A549 (cell line): Measurements from ENCODE around the gene AFAP1. TPM values are rescaled to one million over a fixed set of nuclear protein-coding genes. Genes with fewer than 3 reads are reported as not detected.

Source experiments
- ATAC-seq, 2 experiments: fragments of 200-7000 bp in 1 of 2; fragments of >200 bp in 1 of 2; cut with Nextera tagmentation in 1 of 2; cut with Tn5 transposase in 1 of 2; 3 replicates each; pipeline versions ENCODE4 v1.8.0 to v1.9.1; 2018 to 2020; ENCODE audit warnings: mild to moderate bottlenecking in 1 of 2, moderate library complexity in 1 of 2
- CTCF ChIA-PET: fragments of 300-600 bp; sonication (Branson Sonifier 250); formaldehyde crosslinking; extraction: SDS; loops from one replicate; lab custom pipeline; 2021; ENCODE audit warnings: antibody characterized with exemption, inconsistent platforms; lab: Yijun Ruan, JAX
- POLR2A ChIA-PET: fragments of 350-600 bp; formaldehyde crosslinking; extraction: SDS; loops from one replicate; lab custom pipeline; 2021; ENCODE audit warnings: antibody characterized with exemption, inconsistent platforms; lab: Yijun Ruan, JAX
- DNase-seq, 2 experiments: peaks; one replicate each; pipeline versions ENCODE4 v3.0.0 to v3.0.0-alpha.2; 2011 to 2016; ENCODE audit warnings: low read depth in 1 of 2, low spot score in 1 of 2
- FAIRE-seq: peaks from 2 replicates; lab custom pipeline; 2011; peaks lifted over from hg19 to GRCh38; lab: Jason Lieb, UNC
- H3K27ac ChIP-seq, 2 experiments: fragments of >200 bp; sonication (Bioruptor Twin); formaldehyde crosslinking; 3 replicates each; pipeline ENCODE4 v1.5.1; 2016 to 2017
- H3K4me1 ChIP-seq: fragments of >200 bp; sonication (Bioruptor Twin); formaldehyde crosslinking; 3 replicates; pipeline ENCODE4 v1.6.1; 2016
- H3K4me2 ChIP-seq: fragments of >200 bp; sonication (Bioruptor Twin); formaldehyde crosslinking; 3 replicates; pipeline ENCODE4 v1.6.1; 2016
- H3K4me3 ChIP-seq: fragments of >200 bp; sonication (Bioruptor Twin); formaldehyde crosslinking; 3 replicates; pipeline ENCODE4 v1.5.1; 2016
- H3K9me3 ChIP-seq: fragments of >200 bp; sonication (Bioruptor Twin); formaldehyde crosslinking; 3 replicates; pipeline ENCODE4 v1.6.1; 2016
- ATOH8 ChIP-seq: fragments of 250-450 bp; sonication (Bioruptor Pico); IDR thresholded peaks from 2 replicates; pipeline ENCODE4 v1.5.0; 2020; ENCODE audit warnings: low read depth, mild to moderate bottlenecking, moderate library complexity
- ELK1 ChIP-seq: fragments of 150-350 bp; IDR thresholded peaks from 2 replicates; pipeline ENCODE4 v1.6.1; 2014; ENCODE audit warnings: low read depth, mild to moderate bottlenecking, low read length
- ESRRA ChIP-seq: fragments of 150-350 bp; IDR thresholded peaks from 2 replicates; pipeline ENCODE4 v1.6.1; 2014; ENCODE audit warnings: mild to moderate bottlenecking, low read length, borderline replicate concordance
- FOSL2 ChIP-seq, 2 experiments: fragments of 450-650 bp in 1 of 2; fragments of >200 bp in 1 of 2; sonication (Bioruptor Twin) in 1 of 2; formaldehyde crosslinking; IDR thresholded peaks; 2 replicates each; pipeline versions ENCODE4 v1.5.0 to v1.6.1; 2016 to 2020; ENCODE audit warnings: mild to moderate bottlenecking in 1 of 2, moderate library complexity in 1 of 2
- FOXS1 ChIP-seq: fragments of 250-450 bp; sonication (Bioruptor Pico); IDR thresholded peaks from 2 replicates; pipeline ENCODE4 v1.5.0; 2020; ENCODE audit warnings: mild to moderate bottlenecking, moderate library complexity
- GATA3 ChIP-seq: IDR thresholded peaks from 2 replicates; pipeline ENCODE4 v1.6.1; 2012; ENCODE audit warnings: borderline replicate concordance
- HES2 ChIP-seq: fragments of >200 bp; sonication (Bioruptor Twin); formaldehyde crosslinking; IDR thresholded peaks from 2 replicates; pipeline ENCODE4 v1.6.1; 2016
- HMGXB4 ChIP-seq: fragments of 250-450 bp; sonication (Bioruptor Pico); IDR thresholded peaks from 2 replicates; pipeline ENCODE4 v1.5.0; 2021; ENCODE audit warnings: mild to moderate bottlenecking, moderate library complexity, borderline replicate concordance
- HOXA7 ChIP-seq: fragments of 250-450 bp; sonication (Bioruptor Pico); IDR thresholded peaks from 2 replicates; pipeline ENCODE4 v1.5.0; 2020; ENCODE audit warnings: mild to moderate bottlenecking, moderate library complexity
- JUNB ChIP-seq: fragments of >200 bp; sonication (Bioruptor Twin); formaldehyde crosslinking; IDR thresholded peaks from 2 replicates; pipeline ENCODE4 v1.6.1; 2016
- KDM1A ChIP-seq: fragments of 200-600 bp; sonication (generic); IDR thresholded peaks from 2 replicates; pipeline ENCODE4 v1.6.1; 2016; ENCODE audit warnings: low read depth, mild to moderate bottlenecking
- MAX ChIP-seq: IDR thresholded peaks from 2 replicates; pipeline ENCODE4 v1.6.1; 2012
- NFE2L2 ChIP-seq: fragments of 150-350 bp; conservative IDR thresholded peaks from 2 replicates; pipeline ENCODE4 v1.6.1; 2014; ENCODE audit warnings: low read length
- NPAS2 ChIP-seq: fragments of 250-450 bp; sonication (Bioruptor Pico); IDR thresholded peaks from 2 replicates; pipeline ENCODE4 v1.8.0; 2022; ENCODE audit warnings: mild to moderate bottlenecking, moderate library complexity, borderline replicate concordance
- PHF8 ChIP-seq: fragments of 200-600 bp; sonication (generic); IDR thresholded peaks from 2 replicates; pipeline ENCODE4 v1.6.1; 2016; ENCODE audit warnings: low read depth, mild to moderate bottlenecking, antibody characterized with exemption, moderate library complexity, borderline replicate concordance
- RNF2 ChIP-seq: fragments of 200-600 bp; sonication (generic); IDR thresholded peaks from 2 replicates; pipeline ENCODE4 v1.6.1; 2016; ENCODE audit warnings: low read depth, mild to moderate bottlenecking, antibody characterized with exemption, moderate library complexity, borderline replicate concordance
- SREBF2 ChIP-seq: fragments of 450-650 bp; IDR thresholded peaks from 2 replicates; pipeline ENCODE4 v1.6.1; 2014; ENCODE audit warnings: mild to moderate bottlenecking, moderate library complexity
- TFCP2L1 ChIP-seq: fragments of 250-450 bp; sonication (Bioruptor Pico); IDR thresholded peaks from 2 replicates; pipeline ENCODE4 v1.5.0; 2021; ENCODE audit warnings: mild to moderate bottlenecking
- TP53 ChIP-seq: fragments of 250-450 bp; sonication (Bioruptor Pico); IDR thresholded peaks from 2 replicates; pipeline ENCODE4 v1.5.0; 2021; ENCODE audit warnings: mild to moderate bottlenecking, moderate library complexity
- USF2 ChIP-seq: fragments of 450-650 bp; IDR thresholded peaks from 2 replicates; pipeline ENCODE4 v1.6.1; 2014; ENCODE audit warnings: antibody characterized with exemption
- WGBS: methylation state at CpG from one replicate; pipeline ENCODE4 v1.1.6; 2017; ENCODE audit errors: missing lambda C conversion rate; 5-methylcytosine and 5-hydroxymethylcytosine counted together
- polyA plus RNA-seq, 4 experiments: library from polyadenylated mRNA; depleted of rRNA in 3 of 4; stranded (reverse); fragments of >200 nt; fragmentation: RNase III in 1 of 4; extraction: RNeasy Plus Mini Kit Qiagen cat#74134 plus additional on column Dnase treatment in 1 of 4; gene quantifications; 2 replicates in 3 of 4; 3 replicates in 1 of 4; pipeline ENCODE4 v1.2.3, GENCODE V29; 2011 to 2017

The AFAP1 gene
- polyA plus RNA-seq, 2 of the 4 experiments (the other 2 are of a cell fraction) = 25.4 to 29.6 TPM

- Histone ChIP-seq H3K4me1 (no peaks in the 10 kb centered on the region), H3K4me3 (no peak overlapping the region), H3K9me3 (no peaks in the 10 kb centered on the region), H3K4me2 (no peak overlapping the region), H3K27ac (no peak overlapping the region)
- WGBS = 90% methylated on average over 10 of the region's 10 CpGs
- FAIRE-seq = no peak
- ChIA-PET POLR2A (no interaction called here), CTCF (interaction anchor here (1.0 to 1.2 kb wide), 2 partner anchors 16 to 201 kb away, joined by 3 to 4 read pairs; no protein-coding TSS in a partner anchor)
- TF ChIP-seq JUNB (no peak), ELK1 (no peak), ATOH8 (CRISPR knock-in tag) (no peak), HMGXB4 (no peak), PHF8 (no peak), ESRRA (no peak), HOXA7 (no peak), TFCP2L1 (no peak), SREBF2 (no peak), USF2 (no peak), NFE2L2 (no peak)
- no peak for DNase-seq
- no peak for ATAC-seq
These were observed 153.1 kb downstream of the AFAP1 start for GRCh38 chr4:7786517-7786916.

- DNase-seq = no peak
- 92% methylated on average over 10 of the region's 10 CpGs for WGBS
- Histone ChIP-seq H3K4me3 (no peak overlapping the region), H3K4me1 (no peaks in the 10 kb centered on the region), H3K9me3 (no peaks in the 10 kb centered on the region), H3K4me2 (no peak overlapping the region), H3K27ac (no peak overlapping the region)
- no peak for ATAC-seq
- no peak for FAIRE-seq
- CTCF ChIA-PET = interaction anchor here (1.0 kb wide), 1 partner anchor 16 kb away, joined by 3 read pairs; no protein-coding TSS in a partner anchor
- TF ChIP-seq USF2 = no peak
- TF ChIP-seq TP53 = no peak
- TF ChIP-seq MAX = no peak
- no peak for TF ChIP-seq PHF8
- TF ChIP-seq GATA3 = no peak
- no peak for TF ChIP-seq FOXS1 (CRISPR knock-in tag)
- TF ChIP-seq FOSL2 (IDR thresholded peaks at IDR 0.05) = no peak
- TF ChIP-seq FOSL2 (CRISPR knock-in tag; IDR thresholded peaks at IDR 0.05) = no peak
- no peak for TF ChIP-seq RNF2
- TF ChIP-seq HES2 = no peak
- no peak for TF ChIP-seq KDM1A
- TF ChIP-seq HMGXB4 = no peak
- no peak for TF ChIP-seq NPAS2 (CRISPR knock-in tag)
- POLR2A ChIA-PET = no interaction called here
These were observed 153.6 kb downstream of the AFAP1 start for GRCh38 chr4:7786040-7786439.
